Fibroblast of lung (primary cell): Measurements from ENCODE around the gene SCGB1C1. TPM values are rescaled to one million over a fixed set of nuclear protein-coding genes. Genes with fewer than 3 reads are reported as not detected.
"Not testable (repeated sequence)": the region's sequence is repeated elsewhere in the genome, so short reads cannot be mapped to it uniquely, and the experiment has no call there.

Experiments
- DNase-seq, 2 donors: peaks; one replicate each; pipeline versions ENCODE4 v3.0.0 to v3.0.0-alpha.2; 2010; ENCODE audit warnings: low read depth in 2 of 2
- H2AFZ ChIP-seq: 2 replicates; pipeline ENCODE4 v1.5.1; 2012; ENCODE audit warnings: low read length, control low read depth, inconsistent platforms
- H3K27ac ChIP-seq: 2 replicates; pipeline ENCODE4 v1.5.1; 2011; ENCODE audit warnings: low read length, control low read depth; ENCODE audit not compliant: insufficient read depth
- H3K27me3 ChIP-seq: 2 replicates; pipeline ENCODE4 v1.5.1; 2011; ENCODE audit warnings: mild to moderate bottlenecking, low read length; ENCODE audit not compliant: control insufficient read depth, insufficient read depth
- H3K36me3 ChIP-seq: 2 replicates; pipeline ENCODE4 v1.5.1; 2011; ENCODE audit warnings: low read length; ENCODE audit not compliant: control insufficient read depth, insufficient read depth
- H3K4me1 ChIP-seq: 2 replicates; pipeline ENCODE4 v1.5.1; 2011; ENCODE audit warnings: low read length; ENCODE audit not compliant: control insufficient read depth, insufficient read depth; ENCODE audit errors: extremely low read depth
- H3K4me2 ChIP-seq: 2 replicates; pipeline ENCODE4 v1.5.1; 2011; ENCODE audit warnings: low read length, control low read depth; ENCODE audit not compliant: insufficient read depth; ENCODE audit errors: extremely low read depth
- H3K4me3 ChIP-seq, 4 experiments: fragments of 200-600 bp in 1 of 4; sonication (generic) in 1 of 4; replicated peaks in 1 of 4; 2 replicates each; pipeline ENCODE4 v1.5.1; 2011 to 2016; ENCODE audit warnings: low read length in 4 of 4, low read depth in 3 of 4, mild to moderate bottlenecking in 3 of 4, control low read depth in 2 of 4, inconsistent platforms in 1 of 4, mixed read lengths in 1 of 4; ENCODE audit not compliant: insufficient read depth in 1 of 4; ENCODE audit errors: control extremely low read depth in 1 of 4
- H3K79me2 ChIP-seq: 2 replicates; pipeline ENCODE4 v1.5.1; 2012; ENCODE audit warnings: mild to moderate bottlenecking, low read length, inconsistent platforms; ENCODE audit not compliant: control insufficient read depth, insufficient read depth
- H3K9ac ChIP-seq: 2 replicates; pipeline ENCODE4 v1.5.1; 2011; ENCODE audit warnings: mild to moderate bottlenecking, low read length, control low read depth; ENCODE audit not compliant: insufficient read depth
- H3K9me3 ChIP-seq: 2 replicates; pipeline ENCODE4 v1.5.1; 2012; ENCODE audit warnings: low read depth, low read length; ENCODE audit not compliant: control insufficient read depth, insufficient read depth
- H4K20me1 ChIP-seq: 2 replicates; pipeline ENCODE4 v1.5.1; 2011; ENCODE audit warnings: low read length; ENCODE audit not compliant: control insufficient read depth, insufficient read depth; ENCODE audit errors: extremely low read depth
- EZH2 ChIP-seq: IDR thresholded peaks from 2 replicates; pipeline ENCODE4 v1.5.1; 2012; ENCODE audit warnings: low read length, control low read depth, mild to moderate bottlenecking; ENCODE audit errors: missing control alignments
- polyA plus RNA-seq, 2 donors: library from polyadenylated mRNA; depleted of rRNA in 1 of 2; stranded (reverse) in 1 of 2; unstranded in 1 of 2; fragments of >200 nt; gene quantifications; 2 replicates each; pipeline ENCODE4 v1.2.1, GENCODE V29; 2011 to 2012; ENCODE audit warnings: missing spikeins in 1 of 2
- total RNA-seq: library from RNA; depleted of rRNA; stranded (reverse); fragments of >200 nt; gene quantifications from 2 replicates; pipeline ENCODE4 v1.2.1, GENCODE V29; 2014
- TF ChIP-seq, protein P1 (sequence below), 2 donors: IDR thresholded peaks in 1 of 2; conservative IDR thresholded peaks in 1 of 2; 1 replicate in 1 of 2; 2 replicates in 1 of 2; pipeline ENCODE4 v1.5.1; 2011 to 2012; ENCODE audit warnings: low read length in 2 of 2, control low read depth in 1 of 2, inconsistent platforms in 1 of 2, low read depth in 1 of 2, mild to moderate bottlenecking in 1 of 2

SCGB1C1 gene
- total and polyA plus RNA-seq, 2 donors (not counting 1 experiment from before 2014, with no cell fraction given), result not detected

DNA sequence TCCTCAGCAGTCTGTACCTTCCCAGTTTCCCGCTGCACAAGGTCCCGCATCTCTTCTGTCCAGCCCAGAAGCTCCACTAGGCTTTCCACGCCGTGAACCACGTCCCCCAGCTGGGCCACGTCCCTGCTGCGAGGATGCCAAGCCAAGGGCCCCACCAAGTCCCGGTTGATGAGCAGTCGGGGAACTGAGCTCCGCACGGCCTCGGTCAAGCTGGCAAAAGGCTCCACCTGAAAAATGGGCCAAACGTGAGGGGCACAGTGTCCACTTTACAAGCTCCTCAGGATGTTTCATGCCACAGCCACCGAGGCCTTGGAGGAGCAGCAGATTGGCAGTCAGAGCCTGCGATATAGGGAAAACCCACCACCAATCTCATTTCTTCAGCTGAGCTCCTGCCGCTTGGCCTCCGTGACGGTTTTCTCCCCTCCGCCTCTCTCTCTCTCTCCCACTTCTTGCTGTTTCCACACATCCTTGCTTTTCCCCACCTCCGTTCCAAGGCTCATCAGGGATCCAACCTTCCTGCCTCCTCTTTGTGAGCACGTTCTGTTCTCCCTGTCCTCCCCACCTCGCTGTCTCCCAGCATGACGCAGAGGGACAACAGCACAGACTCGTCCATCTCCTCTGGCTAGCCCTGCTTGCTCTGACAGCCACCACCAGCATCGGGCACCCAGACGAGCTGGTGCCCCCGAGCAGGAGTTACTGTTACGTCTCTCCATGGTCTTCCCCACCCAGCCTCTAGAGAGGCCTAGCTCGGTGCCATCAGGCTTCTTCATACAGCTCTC, 26.1 kb downstream of the SCGB1C1 start:
- Histone ChIP-seq H3K9ac (no peak overlapping the region), H3K4me2 (no peak overlapping the region), H2AFZ (no peak overlapping the region), H3K27ac (no peak overlapping the region), H3K9me3 (no peaks in the 10 kb centered on the region), H3K4me3 (no peak overlapping the region), H3K4me1 (peaks cover 10% of the 10 kb centered on the region), H4K20me1 (no peaks in the 10 kb centered on the region), H3K79me2 (no peaks in the 10 kb centered on the region), H3K36me3 (peaks cover 17% of the 10 kb centered on the region), H3K27me3 (no peaks in the 10 kb centered on the region)
- DNase-seq, result no peak
- TF ChIP-seq EZH2, result no peak
- TF ChIP-seq, protein P1, sequence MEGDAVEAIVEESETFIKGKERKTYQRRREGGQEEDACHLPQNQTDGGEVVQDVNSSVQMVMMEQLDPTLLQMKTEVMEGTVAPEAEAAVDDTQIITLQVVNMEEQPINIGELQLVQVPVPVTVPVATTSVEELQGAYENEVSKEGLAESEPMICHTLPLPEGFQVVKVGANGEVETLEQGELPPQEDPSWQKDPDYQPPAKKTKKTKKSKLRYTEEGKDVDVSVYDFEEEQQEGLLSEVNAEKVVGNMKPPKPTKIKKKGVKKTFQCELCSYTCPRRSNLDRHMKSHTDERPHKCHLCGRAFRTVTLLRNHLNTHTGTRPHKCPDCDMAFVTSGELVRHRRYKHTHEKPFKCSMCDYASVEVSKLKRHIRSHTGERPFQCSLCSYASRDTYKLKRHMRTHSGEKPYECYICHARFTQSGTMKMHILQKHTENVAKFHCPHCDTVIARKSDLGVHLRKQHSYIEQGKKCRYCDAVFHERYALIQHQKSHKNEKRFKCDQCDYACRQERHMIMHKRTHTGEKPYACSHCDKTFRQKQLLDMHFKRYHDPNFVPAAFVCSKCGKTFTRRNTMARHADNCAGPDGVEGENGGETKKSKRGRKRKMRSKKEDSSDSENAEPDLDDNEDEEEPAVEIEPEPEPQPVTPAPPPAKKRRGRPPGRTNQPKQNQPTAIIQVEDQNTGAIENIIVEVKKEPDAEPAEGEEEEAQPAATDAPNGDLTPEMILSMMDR (conservative IDR thresholded peaks at IDR 0.05 in 1 of 2, IDR thresholded peaks at IDR 0.05 in 1 of 2; ENCODE audit: low read depth in 1 of 2, low read length in 2 of 2), result no peak

GRCh38 chr11:220641-221215, 27.9 kb downstream of the SCGB1C1 start:
- not testable (repeated sequence) for H3K9ac ChIP-seq, H2AFZ ChIP-seq, H3K27ac ChIP-seq, H3K36me3 ChIP-seq, H3K79me2 ChIP-seq, H4K20me1 ChIP-seq, H3K9me3 ChIP-seq, DNase-seq, H3K4me3 ChIP-seq, H3K27me3 ChIP-seq, H3K4me1 ChIP-seq, H3K4me2 ChIP-seq

DNA sequence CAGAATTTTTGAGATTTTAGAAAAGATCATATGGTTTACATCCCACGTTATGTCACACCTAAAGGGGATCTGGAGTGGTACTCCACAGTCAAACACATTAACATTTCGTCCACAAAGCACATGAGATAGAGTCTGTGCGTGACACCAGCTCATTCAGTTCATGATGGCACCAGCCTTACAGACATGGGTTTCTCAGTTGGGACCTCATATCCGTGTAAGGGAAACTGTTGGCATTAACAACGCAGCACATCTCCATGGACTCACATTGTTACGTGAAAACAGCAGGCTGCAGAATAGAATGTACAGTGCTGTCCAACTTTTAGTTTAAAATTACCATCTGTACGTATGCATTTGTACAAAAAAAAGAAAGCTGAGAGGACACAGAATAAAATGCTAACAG, 28.7 kb downstream of the SCGB1C1 start:
- Histone ChIP-seq H3K4me2 (no peak overlapping the region), H2AFZ (no peak overlapping the region), H3K36me3 (peaks cover 1% of the 10 kb centered on the region), H3K4me3 (no peak overlapping the region), H3K9ac (no peak overlapping the region), H3K9me3 (no peaks in the 10 kb centered on the region), H3K27ac (no peak overlapping the region), H3K4me1 (peaks cover 10% of the 10 kb centered on the region), H3K27me3 (no peaks in the 10 kb centered on the region), H4K20me1 (no peaks in the 10 kb centered on the region), H3K79me2 (no peaks in the 10 kb centered on the region)
- no peak for DNase-seq
- TF ChIP-seq EZH2, result no peak
- TF ChIP-seq, protein P1 (conservative IDR thresholded peaks at IDR 0.05 in 1 of 2, IDR thresholded peaks at IDR 0.05 in 1 of 2; ENCODE audit: low read depth in 1 of 2, low read length in 2 of 2), result no peak
